ACHN (cell line): ENCODE results near the gene FOXD4.
"Not testable (repeated sequence)": the region's sequence is repeated elsewhere in the genome, so short reads cannot be mapped to it uniquely, and the experiment has no call there.

Experiments used
- DNase-seq: peaks from one replicate; pipeline ENCODE4 v3.0.0-alpha.2; 2015
- in situ Hi-C: cut with HindIII; loops from 2 replicates; pipeline ENCODE4 v1.10.0; 2017; ENCODE audit warnings: low sequenced_read_pairs, low pct_ligation_motif_present, low pct_unique_long_range_greater_than_20kb

Gene FOXD4

GRCh38 chr9:98775-99174 lies 19.4 kb downstream of the FOXD4 start:
- DNase-seq, in situ Hi-C loops: not testable (repeated sequence)

GRCh38 chr9:94992-95391 lies 23.2 kb downstream of the FOXD4 start:
- in situ Hi-C loops, DNase-seq: not testable (repeated sequence)

GRCh38 chr9:94323-94722 lies 23.9 kb downstream of the FOXD4 start:
- in situ Hi-C loops, DNase-seq: not testable (repeated sequence)

GRCh38 chr9:93909-94308 lies 24.3 kb downstream of the FOXD4 start:
- in situ Hi-C loops, DNase-seq: not testable (repeated sequence)

GRCh38 chr9:90851-91250 lies 27.4 kb downstream of the FOXD4 start:
- DNase-seq, in situ Hi-C loops: not testable (repeated sequence)

- in situ Hi-C loops, DNase-seq: not testable (repeated sequence)
These were observed 29.7 kb downstream of the FOXD4 start for GRCh38 chr9:88396-89037.

GRCh38 chr9:87860-88259 lies 30.4 kb downstream of the FOXD4 start:
- in situ Hi-C loops, DNase-seq: not testable (repeated sequence)

GRCh38 chr9:87105-87504 lies 31.1 kb downstream of the FOXD4 start:
- DNase-seq, in situ Hi-C loops: not testable (repeated sequence)

GRCh38 chr9:86697-87096 lies 31.5 kb downstream of the FOXD4 start:
- in situ Hi-C loops, DNase-seq: not testable (repeated sequence)

GRCh38 chr9:82932-83689 lies 35.1 kb downstream of the FOXD4 start:
- DNase-seq, in situ Hi-C loops: not testable (repeated sequence)

GRCh38 chr9:78333-78732 lies 39.9 kb downstream of the FOXD4 start:
- DNase-seq, in situ Hi-C loops: not testable (repeated sequence)

GRCh38 chr9:76389-76788 lies 41.8 kb downstream of the FOXD4 start:
- in situ Hi-C loops, DNase-seq: not testable (repeated sequence)

- in situ Hi-C loops: not testable (repeated sequence)
These were observed 44.2 kb downstream of the FOXD4 start for GRCh38 chr9:73900-74525.

GRCh38 chr9:73076-73899 lies 44.9 kb downstream of the FOXD4 start:
- in situ Hi-C loops, DNase-seq: not testable (repeated sequence)

More at GRCh38 chr9:73900-74525, 44.2 kb downstream of the FOXD4 start:
- not testable (repeated sequence) for DNase-seq
